PC-9 (cell line): ENCODE data around the gene NXPH1. TPM values are rescaled to one million over a fixed set of nuclear protein-coding genes. Genes with fewer than 3 reads are reported as not detected.
A peak's percentile ranks its signal among the peaks of the same experiment; 100 is the strongest.

Source experiments
- BruUV-seq: library from RNA; stranded (reverse); fragments of 400-500 nt; replicated peaks from 2 replicates; lab custom pipeline; 2021; lab: Mats Ljungman, UMichigan
- CTCF ChIA-PET: fragments of 300-600 bp; sonication (Branson Sonifier 250); formaldehyde crosslinking; loops from one replicate; lab custom pipeline; 2022; ENCODE audit warnings: antibody characterized with exemption; lab: Charles Lee
- POLR2A ChIA-PET: fragments of 300-600 bp; sonication (Branson Sonifier 250); formaldehyde crosslinking; loops from one replicate; lab custom pipeline; 2022; ENCODE audit warnings: antibody characterized with exemption; ENCODE audit not compliant: unreplicated experiment; lab: Charles Lee
- DNase-seq, 2 experiments: peaks; one replicate each; pipeline versions ENCODE4 v3.0.0 to v3.0.0-alpha.2; 2015 to 2022; ENCODE audit warnings: mixed read lengths in 1 of 2
- H2AFZ ChIP-seq: fragments of 200-600 bp; sonication (generic); 2 replicates; pipeline ENCODE4 v1.8.1; 2017; ENCODE audit warnings: antibody characterized with exemption
- H3F3A ChIP-seq: fragments of 200-600 bp; sonication (generic); 2 replicates; pipeline ENCODE4 v1.8.1; 2017; ENCODE audit warnings: antibody characterized with exemption, mild to moderate bottlenecking, low read depth; ENCODE audit not compliant: insufficient read depth
- H3K27ac ChIP-seq: fragments of 200-600 bp; sonication (generic); 2 replicates; pipeline ENCODE4 v1.6.1; 2016; ENCODE audit warnings: mixed run types
- H3K27me3 ChIP-seq: fragments of 200-600 bp; sonication (generic); 2 replicates; pipeline ENCODE4 v1.6.1; 2016; ENCODE audit warnings: low read depth, mixed run types; ENCODE audit not compliant: insufficient read depth
- H3K36me3 ChIP-seq: fragments of 200-600 bp; sonication (generic); 2 replicates; pipeline ENCODE4 v1.6.1; 2016; ENCODE audit warnings: low read depth, mixed run types
- H3K4me1 ChIP-seq: fragments of 200-600 bp; sonication (generic); replicated peaks from 2 replicates; pipeline ENCODE4 v1.6.1; 2016; ENCODE audit warnings: mixed run types; ENCODE audit not compliant: insufficient read depth
- H3K4me2 ChIP-seq: fragments of 200-600 bp; sonication (generic); 2 replicates; pipeline ENCODE4 v1.6.1; 2017; ENCODE audit warnings: mixed run types
- H3K4me3 ChIP-seq: fragments of 200-600 bp; sonication (generic); 2 replicates; pipeline ENCODE4 v1.6.1; 2016; ENCODE audit warnings: mixed run types
- H3K79me2 ChIP-seq: fragments of 200-600 bp; sonication (generic); 2 replicates; pipeline ENCODE4 v1.6.1; 2017; ENCODE audit warnings: low read depth, mixed run types
- H3K9me2 ChIP-seq: fragments of 200-600 bp; sonication (generic); 2 replicates; pipeline ENCODE4 v1.8.1; 2017; ENCODE audit warnings: mild to moderate bottlenecking; ENCODE audit not compliant: insufficient read depth
- H3K9me3 ChIP-seq: fragments of 200-600 bp; sonication (generic); 2 replicates; pipeline ENCODE4 v1.8.1; 2016; ENCODE audit warnings: low read depth; ENCODE audit not compliant: insufficient read depth
- H4K20me1 ChIP-seq: fragments of 200-600 bp; sonication (generic); 2 replicates; pipeline ENCODE4 v1.8.1; 2017; ENCODE audit not compliant: insufficient read depth
- EZH2 ChIP-seq: fragments of 200-600 bp; sonication (generic); IDR thresholded peaks from 2 replicates; pipeline ENCODE4 v1.8.0; 2017; ENCODE audit warnings: antibody characterized with exemption, low read depth
- intact Hi-C: fragments of 100-400 bp; cut with micrococcal nuclease; formaldehyde crosslinking; loops from one replicate; pipeline ENCODE4 v1.10.0; 2022; ENCODE audit not compliant: unreplicated experiment
- total RNA-seq: library from RNA; stranded (reverse); gene quantifications from 2 replicates; pipeline ENCODE4 v1.2.3, GENCODE V29; 2021
- TF ChIP-seq, protein P1 (sequence below): fragments of 200-600 bp; sonication (generic); conservative IDR thresholded peaks from 2 replicates; pipeline ENCODE4 v1.6.1; 2017; ENCODE audit warnings: mixed run types, antibody characterized with exemption, mild to moderate bottlenecking, moderate library complexity

The NXPH1 gene
- total RNA-seq, 1 experiment from 2014 or later: not detected

DNA sequence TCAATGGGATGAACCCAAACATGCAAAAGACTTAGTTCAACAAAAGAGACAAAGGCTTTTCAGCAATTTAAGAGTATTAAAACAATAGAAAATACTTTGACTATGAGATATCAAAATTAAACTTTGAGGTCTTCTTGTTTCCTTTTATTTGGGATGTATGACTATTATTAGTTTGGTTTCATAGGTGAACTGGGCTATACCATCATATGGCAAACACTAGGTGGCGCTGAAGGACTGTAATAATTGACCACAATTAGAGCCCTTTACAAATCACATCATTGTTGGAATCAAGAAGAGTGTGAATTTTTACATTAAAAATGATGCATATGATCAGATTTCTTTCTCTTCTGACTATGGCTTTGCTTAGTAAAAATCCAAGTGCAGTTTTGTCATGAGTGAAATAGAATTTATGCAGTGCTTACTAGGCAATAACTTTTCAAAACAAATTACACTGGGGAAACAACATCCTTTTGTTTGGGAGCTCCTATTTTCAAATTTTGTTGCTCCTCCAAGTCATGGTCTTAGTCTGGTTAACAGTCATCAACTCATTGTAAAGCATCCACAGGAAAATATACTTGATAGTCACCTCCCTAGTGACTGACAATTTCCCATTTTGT, 14.7 kb upstream of the NXPH1 start:
- ChIA-PET POLR2A (no interaction called here), CTCF (no interaction called here)
- no peaks in the 10 kb centered on the region for H3K36me3 ChIP-seq
- no peaks in the 10 kb centered on the region; the same call in 1 of the 2 replicates for H4K20me1 ChIP-seq
- TF ChIP-seq, protein P1, sequence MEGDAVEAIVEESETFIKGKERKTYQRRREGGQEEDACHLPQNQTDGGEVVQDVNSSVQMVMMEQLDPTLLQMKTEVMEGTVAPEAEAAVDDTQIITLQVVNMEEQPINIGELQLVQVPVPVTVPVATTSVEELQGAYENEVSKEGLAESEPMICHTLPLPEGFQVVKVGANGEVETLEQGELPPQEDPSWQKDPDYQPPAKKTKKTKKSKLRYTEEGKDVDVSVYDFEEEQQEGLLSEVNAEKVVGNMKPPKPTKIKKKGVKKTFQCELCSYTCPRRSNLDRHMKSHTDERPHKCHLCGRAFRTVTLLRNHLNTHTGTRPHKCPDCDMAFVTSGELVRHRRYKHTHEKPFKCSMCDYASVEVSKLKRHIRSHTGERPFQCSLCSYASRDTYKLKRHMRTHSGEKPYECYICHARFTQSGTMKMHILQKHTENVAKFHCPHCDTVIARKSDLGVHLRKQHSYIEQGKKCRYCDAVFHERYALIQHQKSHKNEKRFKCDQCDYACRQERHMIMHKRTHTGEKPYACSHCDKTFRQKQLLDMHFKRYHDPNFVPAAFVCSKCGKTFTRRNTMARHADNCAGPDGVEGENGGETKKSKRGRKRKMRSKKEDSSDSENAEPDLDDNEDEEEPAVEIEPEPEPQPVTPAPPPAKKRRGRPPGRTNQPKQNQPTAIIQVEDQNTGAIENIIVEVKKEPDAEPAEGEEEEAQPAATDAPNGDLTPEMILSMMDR: peak; percentile 90
- TF ChIP-seq EZH2: no peak
- peak; percentile 44 to 62 for DNase-seq
- no peak overlapping the region for H3K4me2 ChIP-seq
- no peaks in the 10 kb centered on the region for H3F3A ChIP-seq
- H3K27me3 ChIP-seq: peaks cover 8% of the 10 kb centered on the region; the same call in 1 of the 2 replicates
- intact Hi-C loops: loop anchor here (2.0 to 5.0 kb wide), 2 partner anchors 304 to 1994 kb away; no protein-coding TSS in a partner anchor
- no peak overlapping the region for H2AFZ ChIP-seq
- no TSS peak for BruUV-seq
- no peak overlapping the region for H3K27ac ChIP-seq
- no peaks in the 10 kb centered on the region for H3K4me1 ChIP-seq
- H3K9me2 ChIP-seq: no peaks in the 10 kb centered on the region
- no peak overlapping the region for H3K4me3 ChIP-seq
- H3K79me2 ChIP-seq: no peaks in the 10 kb centered on the region
- H3K9me3 ChIP-seq: no peaks in the 10 kb centered on the region

- H3K9me2 ChIP-seq: no peaks in the 10 kb centered on the region
- no peak overlapping the region for H3K4me2 ChIP-seq
- H3K27me3 ChIP-seq: peaks cover 26% of the 10 kb centered on the region
- BruUV-seq: no TSS peak
- no peak for TF ChIP-seq EZH2
- TF ChIP-seq, protein P1: no peak
- no peaks in the 10 kb centered on the region for H3K4me1 ChIP-seq
- H3K4me3 ChIP-seq: no peak overlapping the region
- no peak for DNase-seq
- ChIA-PET CTCF (no interaction called here), POLR2A (no interaction called here)
- intact Hi-C loops: no loop called here
- H3K36me3 ChIP-seq: no peaks in the 10 kb centered on the region
- H3K9me3 ChIP-seq: no peaks in the 10 kb centered on the region
- no peaks in the 10 kb centered on the region for H3F3A ChIP-seq
- no peaks in the 10 kb centered on the region; the same call in 1 of the 2 replicates for H4K20me1 ChIP-seq
- no peak overlapping the region for H2AFZ ChIP-seq
- no peaks in the 10 kb centered on the region for H3K79me2 ChIP-seq
- H3K27ac ChIP-seq: no peak overlapping the region
Measured at GRCh38 chr7:8422177-8422576, 11.2 kb upstream of the NXPH1 start.

GRCh38 chr7:8423057-8423456, 10.4 kb upstream of the NXPH1 start:
- BruUV-seq: no TSS peak
- ChIA-PET POLR2A (no interaction called here), CTCF (no interaction called here)
- H2AFZ ChIP-seq: no peak overlapping the region
- no peaks in the 10 kb centered on the region for H3K9me2 ChIP-seq
- H3K27me3 ChIP-seq: peaks cover 26% of the 10 kb centered on the region
- H3K27ac ChIP-seq: no peak overlapping the region
- TF ChIP-seq EZH2: no peak
- TF ChIP-seq, protein P1: no peak
- no peak for DNase-seq
- H3F3A ChIP-seq: no peaks in the 10 kb centered on the region
- no peak overlapping the region for H3K4me3 ChIP-seq
- H3K4me1 ChIP-seq: no peaks in the 10 kb centered on the region
- H4K20me1 ChIP-seq: no peaks in the 10 kb centered on the region; the same call in 1 of the 2 replicates
- no peaks in the 10 kb centered on the region for H3K36me3 ChIP-seq
- intact Hi-C loops: no loop called here
- no peaks in the 10 kb centered on the region for H3K9me3 ChIP-seq
- no peak overlapping the region for H3K4me2 ChIP-seq
- H3K79me2 ChIP-seq: no peaks in the 10 kb centered on the region
